ENCODE data around the gene ASAP3.

DNA sequence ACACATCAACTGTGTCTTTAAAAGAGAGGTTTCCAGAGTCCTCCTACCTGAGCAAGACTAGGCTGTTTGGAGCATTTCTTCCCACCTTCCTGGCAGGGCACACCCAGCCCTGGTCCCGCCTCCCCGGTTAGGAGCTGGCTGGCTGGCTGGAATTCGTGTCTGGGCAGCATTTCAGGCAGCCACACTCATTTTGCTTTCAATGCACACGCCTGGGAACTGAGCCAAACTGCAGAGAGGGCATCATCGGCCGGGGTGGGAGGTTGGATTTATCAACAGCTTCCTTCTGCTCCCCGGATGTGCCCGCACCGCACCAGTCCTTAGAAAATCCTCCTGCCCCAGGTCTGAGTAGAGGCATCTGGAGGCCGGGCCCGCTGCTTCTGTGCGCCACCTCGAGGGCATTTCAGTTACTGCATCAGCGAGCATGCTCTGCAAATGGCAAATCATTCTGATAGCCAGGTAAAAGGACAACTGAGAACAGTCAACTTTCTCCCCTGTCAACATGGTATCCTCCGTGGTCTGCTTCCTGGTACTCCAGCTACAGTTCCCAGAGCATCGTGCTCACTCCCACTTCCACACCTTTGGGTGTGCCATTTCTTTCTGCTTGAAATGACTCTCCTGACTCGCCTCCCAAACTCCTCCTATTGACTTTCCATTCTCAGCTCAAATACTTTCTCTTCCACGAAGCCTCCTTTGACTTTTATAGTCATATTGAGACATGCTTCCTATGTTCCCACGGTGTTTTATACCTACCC is 80.1 kb downstream of the ASAP3 start:
- peak; percentile 93 for TF ChIP-seq CTCF (IDR thresholded peaks at IDR 0.05; ENCODE audit: poor library complexity)
- TF ChIP-seq EZH2 (IDR thresholded peaks at IDR 0.05; ENCODE audit: borderline replicate concordance) = no peak
- no peak for TF ChIP-seq EZH2phosphoT487 (IDR thresholded peaks at IDR 0.05; ENCODE audit: low read depth, severe bottlenecking, unreplicated experiment)

All from hepatocyte (in vitro differentiated cells).